Effector memory CD4-positive, alpha-beta T cell (primary cell): ENCODE data around the gene DOK3.

ENCODE experiments used
- DNase-seq, 3 donors: peaks; one replicate each; pipeline ENCODE4 v3.0.0-alpha.2; 2020
- H3K27ac ChIP-seq: 2 replicates; pipeline ENCODE4 v1.7.0; 2013; ENCODE audit warnings: mild to moderate bottlenecking, low read length, moderate library complexity; ENCODE audit not compliant: insufficient read depth, poor library complexity, severe bottlenecking
- H3K27me3 ChIP-seq: replicated peaks from 2 replicates; pipeline ENCODE4 v1.7.0; 2013; ENCODE audit warnings: mild to moderate bottlenecking, low read length; ENCODE audit not compliant: insufficient read depth, control insufficient read depth, poor library complexity, severe bottlenecking
- H3K36me3 ChIP-seq: 2 replicates; pipeline ENCODE4 v1.7.0; 2013; ENCODE audit warnings: mild to moderate bottlenecking, low read length, moderate library complexity; ENCODE audit not compliant: control insufficient read depth, insufficient read depth
- H3K4me1 ChIP-seq: 2 replicates; pipeline ENCODE4 v1.7.0; 2013; ENCODE audit warnings: low read length, mild to moderate bottlenecking; ENCODE audit not compliant: control insufficient read depth, insufficient read depth, poor library complexity, severe bottlenecking
- H3K4me3 ChIP-seq: 2 replicates; pipeline ENCODE4 v1.7.0; 2013; ENCODE audit warnings: low read length, low read depth, mild to moderate bottlenecking; ENCODE audit not compliant: insufficient read depth, poor library complexity, severe bottlenecking
- H3K9me3 ChIP-seq: 2 replicates; pipeline ENCODE4 v1.7.0; 2013; ENCODE audit warnings: mild to moderate bottlenecking, low read length, moderate library complexity; ENCODE audit not compliant: control insufficient read depth

DOK3 gene

DNA sequence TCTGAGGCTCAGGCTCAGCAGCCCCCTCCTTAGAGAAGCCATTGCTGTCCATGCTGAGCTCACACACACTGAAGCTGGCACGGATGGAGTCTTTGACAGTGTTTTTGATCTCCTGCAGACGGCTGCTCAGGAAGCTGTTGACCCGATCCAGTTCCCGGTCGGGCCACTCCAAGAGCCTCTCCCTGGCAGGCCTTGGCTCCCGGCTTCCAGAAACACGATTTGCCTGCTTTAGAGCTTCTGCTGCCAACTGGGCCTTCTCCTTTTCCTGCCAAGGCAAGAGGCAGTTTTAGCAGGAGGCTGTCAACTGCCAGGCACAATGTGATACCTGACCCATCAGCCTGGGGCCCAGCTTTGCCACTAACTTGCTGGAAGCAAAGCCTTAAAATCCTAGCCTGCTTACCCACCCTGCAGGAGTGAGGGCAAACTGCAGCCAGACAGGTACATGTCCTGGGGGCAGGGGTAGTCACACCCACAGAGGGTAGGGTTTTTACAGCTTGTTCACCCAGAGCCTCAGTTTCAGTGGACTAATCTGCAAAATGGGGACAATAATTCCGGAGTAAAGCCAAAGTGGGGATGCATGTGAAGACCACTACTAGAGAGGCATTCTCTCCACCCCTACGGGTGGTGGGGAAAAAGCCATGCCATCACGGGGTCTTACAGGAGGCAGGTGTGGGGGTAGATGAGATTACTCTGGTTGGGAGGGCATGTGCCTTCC is 15.5 kb upstream of the DOK3 start:
- no peaks in the 10 kb centered on the region for H3K27me3 ChIP-seq
- H3K36me3 ChIP-seq, result peaks cover 49% of the 10 kb centered on the region
- no peak overlapping the region for H3K27ac ChIP-seq
- no peak overlapping the region for H3K4me3 ChIP-seq
- H3K4me1 ChIP-seq, result no peaks in the 10 kb centered on the region
- DNase-seq, result no peak
- no peaks in the 10 kb centered on the region for H3K9me3 ChIP-seq

DNA sequence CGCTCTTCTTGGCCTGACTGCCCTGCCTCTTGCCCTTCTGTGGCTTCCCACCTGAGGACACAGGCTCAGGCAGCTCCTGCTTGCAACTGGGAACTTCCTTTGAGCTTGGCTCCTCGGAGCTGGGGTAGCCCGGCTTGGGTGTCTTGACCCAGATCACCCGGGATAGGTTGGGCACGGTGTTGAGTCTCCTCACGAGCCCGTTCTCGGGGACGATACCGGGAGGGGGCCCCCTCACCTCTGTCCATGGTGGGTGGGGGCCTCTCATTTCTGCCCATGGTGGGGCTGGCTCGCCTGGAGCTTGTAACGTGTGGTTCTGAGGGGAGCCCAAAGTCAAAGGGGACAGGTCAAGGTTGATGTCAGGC is 14.9 kb upstream of the DOK3 start:
- DNase-seq, result no peak
- no peaks in the 10 kb centered on the region for H3K27me3 ChIP-seq
- no peak overlapping the region for H3K27ac ChIP-seq
- H3K9me3 ChIP-seq, result no peaks in the 10 kb centered on the region
- H3K36me3 ChIP-seq, result peaks cover 48% of the 10 kb centered on the region
- no peak overlapping the region for H3K4me3 ChIP-seq
- no peaks in the 10 kb centered on the region for H3K4me1 ChIP-seq

DNA sequence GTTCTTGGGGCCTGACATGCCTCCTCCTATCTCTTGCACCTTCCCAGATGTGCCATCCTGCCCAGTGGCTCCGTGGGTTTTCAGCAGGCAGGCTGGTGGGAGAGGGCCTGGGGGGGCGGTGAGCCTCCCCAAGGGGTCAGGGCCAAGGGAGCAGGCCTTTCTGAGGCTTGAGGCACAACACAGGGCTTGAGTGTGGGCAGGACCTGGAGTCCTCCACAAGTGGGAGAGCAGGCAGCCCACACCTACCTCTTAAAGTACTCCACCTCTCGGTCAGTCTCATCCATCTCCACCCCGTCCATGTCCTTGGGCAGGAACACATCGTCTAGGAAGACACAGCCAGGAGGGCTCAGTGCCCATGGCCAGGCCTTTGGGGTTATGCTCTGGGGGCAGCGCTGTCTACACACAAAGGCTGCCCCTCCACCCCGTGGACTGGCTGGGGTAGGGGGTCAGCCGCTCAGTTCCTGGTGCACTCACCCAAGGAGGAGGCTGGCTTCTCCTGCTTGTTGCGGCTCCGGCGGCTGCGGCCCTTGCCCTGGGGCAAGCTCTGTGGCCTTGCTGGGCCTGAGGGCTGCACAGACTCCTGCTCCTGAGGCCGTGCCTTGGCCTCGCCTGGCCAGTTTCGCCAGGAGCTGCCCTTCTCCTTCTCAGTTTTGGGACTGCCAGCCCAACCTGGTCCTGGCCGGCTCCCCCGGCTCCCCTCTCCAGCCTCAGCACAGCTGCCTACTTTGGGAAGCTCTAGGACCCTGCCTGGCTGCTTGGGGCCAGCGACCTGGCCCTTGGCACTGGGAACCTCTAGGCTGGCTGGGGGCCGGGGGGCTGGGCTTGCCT is 14.3 kb upstream of the DOK3 start:
- H3K9me3 ChIP-seq, result no peaks in the 10 kb centered on the region
- H3K36me3 ChIP-seq, result peaks cover 48% of the 10 kb centered on the region
- no peak overlapping the region for H3K4me3 ChIP-seq
- no peaks in the 10 kb centered on the region for H3K27me3 ChIP-seq
- no peak for DNase-seq
- no peak overlapping the region for H3K27ac ChIP-seq
- peaks cover 5% of the 10 kb centered on the region for H3K4me1 ChIP-seq

DNA sequence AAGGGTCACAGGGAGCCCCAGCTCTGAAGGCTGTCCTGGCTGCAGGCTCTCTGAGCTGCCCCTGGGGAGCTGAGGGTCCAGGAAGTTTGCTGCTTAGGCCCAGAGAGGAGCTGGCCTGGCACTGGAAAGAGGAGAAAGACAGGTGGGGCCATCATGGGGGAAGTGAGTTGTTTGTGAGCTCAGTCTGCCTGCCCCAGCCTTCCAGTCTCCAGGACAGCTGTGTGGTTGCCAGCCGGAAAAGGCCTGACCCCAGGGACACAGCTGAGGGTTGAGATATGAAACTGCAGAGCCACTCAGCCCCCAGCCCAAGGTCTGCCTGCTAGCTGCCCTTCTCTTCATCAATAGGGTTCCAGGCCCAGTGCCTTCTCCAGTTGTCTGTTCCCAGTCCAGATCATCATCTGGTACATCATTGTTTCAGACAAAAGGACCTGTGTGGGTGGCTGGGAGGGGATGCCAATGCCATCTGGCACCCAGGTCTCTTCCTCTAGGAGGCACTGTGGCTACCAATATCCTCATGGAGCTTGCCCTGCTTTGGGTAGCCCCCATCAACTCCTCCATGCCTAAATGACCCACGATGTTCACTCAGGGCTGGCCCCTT is 11.4 kb upstream of the DOK3 start:
- Histone ChIP-seq H3K36me3 (peaks cover 30% of the 10 kb centered on the region), H3K4me1 (peaks cover 10% of the 10 kb centered on the region), H3K27ac (no peak overlapping the region), H3K4me3 (no peak overlapping the region), H3K27me3 (no peaks in the 10 kb centered on the region), H3K9me3 (no peaks in the 10 kb centered on the region)
- no peak for DNase-seq

DNA sequence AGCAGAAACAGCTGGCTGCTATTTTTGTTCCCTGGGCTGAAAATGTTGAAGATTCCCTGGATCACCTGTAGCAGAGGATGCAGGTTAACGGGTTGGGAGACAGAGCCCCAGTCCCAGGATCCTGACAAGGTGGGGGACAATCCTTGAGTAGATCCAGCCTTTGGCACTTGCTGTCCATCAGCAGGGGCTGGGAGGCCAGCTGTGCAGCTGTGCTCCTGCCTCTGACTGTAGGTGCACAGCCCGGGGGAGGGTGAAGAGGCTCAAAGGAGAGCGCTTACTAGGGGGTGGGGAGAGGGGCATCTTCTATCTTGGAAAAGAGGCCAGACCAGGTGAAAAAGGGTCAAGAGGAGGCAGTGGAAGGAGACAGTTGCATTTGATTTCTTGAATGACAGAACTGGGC is 10.6 kb upstream of the DOK3 start:
- Histone ChIP-seq H3K27ac (no peak overlapping the region), H3K36me3 (peaks cover 24% of the 10 kb centered on the region), H3K4me1 (peaks cover 17% of the 10 kb centered on the region), H3K9me3 (no peaks in the 10 kb centered on the region), H3K27me3 (no peaks in the 10 kb centered on the region), H3K4me3 (no peak overlapping the region)
- DNase-seq, result no peak

DNA sequence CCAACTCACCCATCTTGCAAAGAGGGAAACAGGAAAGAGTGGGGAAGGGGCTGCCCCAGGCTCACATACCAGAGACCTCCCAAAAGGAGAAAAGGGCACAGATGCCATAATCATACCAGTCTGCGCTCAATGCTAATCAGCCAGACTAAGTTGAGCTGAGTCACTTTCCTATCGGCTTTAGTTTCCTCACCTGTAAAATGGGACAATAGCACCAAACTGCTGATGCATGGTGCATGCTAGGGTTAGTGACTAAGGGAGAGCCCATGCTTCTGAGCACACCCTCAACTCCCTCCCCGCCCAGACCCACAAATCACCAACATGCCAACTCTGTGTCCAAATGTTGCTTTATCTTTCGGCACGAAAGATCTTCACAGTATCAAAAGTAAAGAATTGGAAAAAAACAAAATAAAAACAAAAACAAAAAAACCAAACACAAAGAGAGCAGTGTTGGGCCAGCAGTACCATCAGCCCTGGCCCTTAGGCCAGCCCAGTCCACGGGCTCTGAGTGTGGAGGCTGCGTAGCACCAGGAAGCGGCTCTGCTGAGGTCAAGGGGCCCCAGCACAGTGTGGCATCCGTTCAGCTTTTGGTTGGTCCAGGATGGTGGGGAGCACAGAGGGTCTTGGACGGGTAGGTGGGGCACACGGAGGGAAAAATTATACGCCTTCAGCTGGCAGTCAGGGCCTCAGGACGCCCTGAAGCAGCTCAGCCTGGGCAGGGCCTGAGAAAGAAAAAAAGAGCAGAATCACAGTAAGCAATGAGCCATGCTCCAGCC is 10.0 kb upstream of the DOK3 start:
- Histone ChIP-seq H3K4me3 (no peak overlapping the region), H3K36me3 (peaks cover 25% of the 10 kb centered on the region), H3K9me3 (no peaks in the 10 kb centered on the region), H3K27ac (peak overlapping the region; percentile 18), H3K4me1 (peaks cover 21% of the 10 kb centered on the region), H3K27me3 (no peaks in the 10 kb centered on the region)
- DNase-seq, result no peak

DNA sequence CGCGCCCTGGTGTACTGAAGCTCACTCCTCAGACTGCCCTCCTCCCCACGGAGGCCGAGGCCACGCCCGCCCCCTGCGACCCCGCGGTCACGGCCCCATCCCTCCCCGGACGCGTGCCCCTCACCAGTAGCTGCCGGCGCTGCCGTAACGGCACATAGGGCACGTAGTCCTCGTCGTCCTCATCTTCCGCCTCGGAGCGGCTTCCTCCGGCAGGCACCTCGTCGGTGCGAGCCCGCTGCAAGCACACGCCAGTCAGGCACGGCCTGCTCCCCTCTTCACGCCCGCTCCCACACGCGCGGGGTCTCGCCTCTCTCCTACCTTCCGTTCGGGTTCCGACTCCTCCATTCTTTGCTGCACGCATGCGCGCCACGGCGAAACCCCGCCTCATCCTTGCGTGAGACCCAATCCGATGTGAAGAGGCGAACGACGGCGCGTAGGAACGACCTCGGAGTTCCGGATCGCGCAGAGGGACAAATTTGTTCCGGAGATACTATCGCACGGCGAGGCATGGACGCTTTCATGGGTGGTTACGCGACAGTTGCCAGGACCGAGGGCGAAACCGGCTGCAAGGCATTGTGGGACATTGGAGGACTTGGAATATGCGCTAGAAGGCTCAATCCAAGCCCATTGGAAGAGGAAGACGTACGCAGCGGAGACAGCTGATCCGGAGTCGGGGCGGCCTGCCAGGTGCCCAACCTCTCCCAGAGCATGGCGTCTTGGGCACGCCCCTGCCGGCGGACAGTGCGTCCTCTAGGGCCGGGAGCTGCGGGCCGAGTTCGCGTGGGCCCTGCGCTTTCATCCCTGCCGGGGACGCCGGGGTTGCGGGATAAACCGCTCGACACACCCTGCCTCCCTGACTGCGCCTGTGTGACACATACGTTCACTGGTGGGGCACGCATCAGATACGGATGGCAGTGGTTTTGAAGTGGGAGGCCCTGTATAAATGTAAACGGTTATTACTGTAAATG is 7.3 kb upstream of the DOK3 start, which contains the start of gene DDX41:
Gene DDX41 (minus strand): TSS at position 361 of the 968 bp plus-strand sequence. CDS start 16 bp downstream, at position 345.
- no peaks in the 10 kb centered on the region for H3K9me3 ChIP-seq
- peaks cover 41% of the 10 kb centered on the region for H3K36me3 ChIP-seq
- DNase-seq, result peak; percentile 91 to 93 (median 91)
- H3K4me3 ChIP-seq, result peak within 1 kb of the TSS; percentile 89
- H3K27ac ChIP-seq, result peak within 1 kb of the TSS; percentile 72
- H3K27me3 ChIP-seq, result no peaks in the 10 kb centered on the region
- peaks cover 21% of the 10 kb centered on the region for H3K4me1 ChIP-seq

DNA sequence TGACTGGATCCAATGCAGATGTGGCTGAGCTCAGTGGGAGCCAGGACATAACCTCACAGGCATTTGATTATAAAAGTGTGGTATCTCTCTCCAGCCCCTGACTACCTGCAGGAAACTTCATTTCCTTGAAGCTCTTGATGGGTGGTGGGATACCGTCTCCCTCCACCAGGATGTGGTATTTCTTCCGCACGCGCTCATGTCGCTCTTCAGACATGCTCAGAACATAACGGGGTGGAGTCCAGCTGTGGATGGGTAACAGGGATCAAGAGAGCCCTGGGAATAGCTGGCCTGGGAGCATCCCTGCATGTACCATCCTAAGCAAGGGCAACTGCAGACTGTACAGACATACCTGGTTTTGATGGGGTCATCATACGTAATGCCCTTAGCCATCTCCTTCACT is 6.0 kb upstream of the DOK3 start:
- Histone ChIP-seq H3K36me3 (peaks cover 44% of the 10 kb centered on the region), H3K4me3 (peak overlapping the region; percentile 89), H3K9me3 (no peaks in the 10 kb centered on the region), H3K4me1 (peaks cover 21% of the 10 kb centered on the region), H3K27me3 (no peaks in the 10 kb centered on the region), H3K27ac (no peak overlapping the region)
- no peak for DNase-seq

DNA sequence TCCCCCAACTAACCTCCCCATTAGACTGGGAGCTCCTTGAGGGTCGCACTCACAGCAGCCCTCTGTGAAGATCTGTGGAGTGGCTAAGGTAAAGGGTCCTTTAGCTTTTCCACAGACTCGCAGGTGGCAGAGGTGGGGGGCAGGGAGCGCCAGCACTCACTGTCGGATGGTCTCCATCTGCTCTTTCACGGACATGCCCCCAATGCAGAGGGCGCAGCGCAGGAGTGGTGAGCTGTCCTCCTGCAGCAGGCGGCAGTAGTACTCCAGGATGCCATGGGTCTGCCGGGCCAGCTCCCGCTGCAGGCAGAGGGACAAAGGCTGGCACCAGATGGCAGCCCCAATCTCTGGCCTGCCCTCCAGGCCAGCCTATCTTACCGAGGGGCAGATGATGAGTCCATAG is 4.9 kb upstream of the DOK3 start:
- H3K4me3 ChIP-seq, result no peak overlapping the region
- H3K4me1 ChIP-seq, result peaks cover 21% of the 10 kb centered on the region
- no peaks in the 10 kb centered on the region for H3K27me3 ChIP-seq
- H3K27ac ChIP-seq, result no peak overlapping the region
- peaks cover 48% of the 10 kb centered on the region for H3K36me3 ChIP-seq
- DNase-seq, result no peak
- no peaks in the 10 kb centered on the region for H3K9me3 ChIP-seq
